ENCODE results near the gene F8. TPM values are rescaled to one million over a fixed set of nuclear protein-coding genes. Genes with fewer than 3 reads are reported as not detected.

F8 gene
- total RNA-seq, 1 donor from 2014 or later: 8.9 TPM

Other genes starting within 250 kb of the F8 start
- 23.6 and 28.1 TPM in 2 replicates for gene MPP1, start 217.2 kb downstream of the F8 start, total RNA-seq
- gene SMIM9, start 188.1 kb downstream of the F8 start, total RNA-seq: not detected in 2 replicates
- 0.51 and 2.8 TPM in 2 replicates for gene F8A1, start 136.4 kb downstream of the F8 start, total RNA-seq
- 39.8 and 76.1 TPM in 2 replicates for gene FUNDC2, start 4.1 kb upstream of the F8 start, total RNA-seq
- 8.3 and 9.0 TPM in 2 replicates for gene CMC4, start 48.4 kb upstream of the F8 start, total RNA-seq
- gene MTCP1, start 48.4 kb upstream of the F8 start, total RNA-seq: 11.5 and 18.4 TPM in 2 replicates
- 10.0 and 11.9 TPM in 2 replicates for gene BRCC3, start 48.8 kb upstream of the F8 start, total RNA-seq
- gene VBP1, start 193.7 kb upstream of the F8 start, total RNA-seq: 33.9 and 54.3 TPM in 2 replicates
- 0.13 and 0.26 TPM in 2 replicates for gene RAB39B, start 241.8 kb upstream of the F8 start, total RNA-seq

Measured in dermis microvascular lymphatic vessel endothelial cell (primary cell).